8988T (cell line): ENCODE results near the gene GNPTAB.
"Not testable (repeated sequence)": the region's sequence is repeated elsewhere in the genome, so short reads cannot be mapped to it uniquely, and the experiment has no call there.

ENCODE experiments used
- DNase-seq: peaks from one replicate; pipeline ENCODE4 v3.0.0; 2011

Gene GNPTAB

GRCh38 chr12:101850199-101850598 lies 19.4 kb upstream of the GNPTAB start:
- DNase-seq, result no peak

- DNase-seq, result no peak
These were observed 16.6 kb upstream of the GNPTAB start for GRCh38 chr12:101847325-101847724.

DNA sequence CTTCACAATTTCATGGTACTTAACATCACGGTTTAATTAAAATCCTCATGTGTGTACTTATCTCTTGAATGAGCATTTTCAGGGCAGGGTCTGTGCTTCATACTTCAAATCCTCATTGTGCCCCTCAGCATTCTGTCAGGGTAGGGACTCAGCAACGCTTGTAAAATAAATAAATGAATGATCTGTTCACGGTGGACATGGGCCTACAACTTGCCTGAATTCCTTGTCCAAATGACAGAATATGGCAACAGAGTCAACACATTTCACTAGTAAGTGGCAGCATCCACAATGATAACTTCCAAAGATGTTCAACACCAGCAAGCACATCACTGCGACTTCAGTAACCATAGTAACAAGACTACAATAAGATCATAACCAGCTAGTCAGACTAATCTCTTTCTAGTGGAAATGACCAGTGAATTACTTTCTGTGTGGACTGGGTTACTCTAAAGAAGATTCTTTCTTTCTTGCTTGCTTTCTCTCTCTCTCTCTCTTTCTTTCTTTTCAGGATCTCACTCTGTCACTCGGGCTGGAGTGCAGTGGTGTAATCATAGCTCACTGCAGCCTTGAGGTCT lies 14.5 kb upstream of the GNPTAB start:
- no peak for DNase-seq

DNA sequence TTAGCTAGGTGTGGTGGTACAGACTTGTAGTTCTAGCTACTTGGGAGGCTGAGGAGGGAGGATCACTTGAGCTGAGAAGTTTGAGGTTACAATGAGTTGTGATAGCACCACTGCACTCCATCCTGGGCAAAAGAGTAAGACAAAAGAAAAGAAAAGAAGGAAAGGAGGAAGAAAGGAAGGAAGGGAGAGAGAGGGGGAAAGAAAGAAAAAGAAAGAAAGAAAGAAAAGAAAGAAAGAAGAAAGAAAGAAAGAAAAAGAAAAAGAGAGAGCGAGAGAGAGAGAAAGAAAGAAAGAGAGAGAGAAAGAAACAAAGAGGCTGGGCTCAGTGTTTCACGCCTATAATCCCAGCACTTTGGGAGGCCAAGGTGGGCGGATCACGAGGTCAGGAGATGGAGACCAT lies 10.3 kb upstream of the GNPTAB start:
- no peak for DNase-seq

- peak; percentile 26 for DNase-seq
These were observed 8.8 kb upstream of the GNPTAB start for GRCh38 chr12:101839324-101840283.

GRCh38 chr12:101838628-101839323 lies 8.0 kb upstream of the GNPTAB start:
- no peak for DNase-seq

- no peak for DNase-seq
These were observed 1.3 kb upstream of the GNPTAB start for GRCh38 chr12:101832030-101832429.

DNA sequence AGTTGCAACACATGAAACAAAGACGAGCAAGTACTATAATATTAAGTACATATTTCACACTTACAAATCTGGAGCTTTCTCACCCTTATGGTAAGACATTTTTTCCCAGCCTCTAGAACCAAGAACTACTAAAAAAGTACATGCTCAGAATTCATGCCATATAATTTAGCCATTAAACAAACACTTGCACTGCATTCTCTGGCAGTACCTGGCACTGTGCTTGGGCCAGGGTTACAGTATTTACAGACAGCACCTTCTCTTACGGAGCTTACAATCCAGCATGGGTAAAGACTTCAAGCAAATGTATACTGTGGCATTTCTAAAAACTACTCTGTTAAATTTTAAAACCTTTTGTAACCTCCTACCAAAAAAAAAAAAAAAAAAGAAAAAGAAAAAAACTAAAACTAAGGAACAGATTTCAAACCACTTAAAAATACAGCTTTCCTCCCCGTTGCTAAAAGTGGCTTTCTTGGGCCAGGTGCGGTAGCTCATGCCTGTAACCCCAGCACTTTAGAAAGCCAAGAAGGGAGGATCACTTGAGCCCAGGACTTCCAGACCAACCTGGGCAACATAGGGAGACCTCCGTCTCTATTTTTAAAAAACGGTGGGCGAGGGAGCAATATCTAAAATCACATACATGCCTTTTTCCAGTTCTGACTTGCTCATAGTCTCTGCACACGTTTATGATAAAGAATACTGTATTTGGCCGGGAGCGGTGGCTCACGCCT lies 956 bp downstream of the GNPTAB start:
- DNase-seq, result no peak

DNA sequence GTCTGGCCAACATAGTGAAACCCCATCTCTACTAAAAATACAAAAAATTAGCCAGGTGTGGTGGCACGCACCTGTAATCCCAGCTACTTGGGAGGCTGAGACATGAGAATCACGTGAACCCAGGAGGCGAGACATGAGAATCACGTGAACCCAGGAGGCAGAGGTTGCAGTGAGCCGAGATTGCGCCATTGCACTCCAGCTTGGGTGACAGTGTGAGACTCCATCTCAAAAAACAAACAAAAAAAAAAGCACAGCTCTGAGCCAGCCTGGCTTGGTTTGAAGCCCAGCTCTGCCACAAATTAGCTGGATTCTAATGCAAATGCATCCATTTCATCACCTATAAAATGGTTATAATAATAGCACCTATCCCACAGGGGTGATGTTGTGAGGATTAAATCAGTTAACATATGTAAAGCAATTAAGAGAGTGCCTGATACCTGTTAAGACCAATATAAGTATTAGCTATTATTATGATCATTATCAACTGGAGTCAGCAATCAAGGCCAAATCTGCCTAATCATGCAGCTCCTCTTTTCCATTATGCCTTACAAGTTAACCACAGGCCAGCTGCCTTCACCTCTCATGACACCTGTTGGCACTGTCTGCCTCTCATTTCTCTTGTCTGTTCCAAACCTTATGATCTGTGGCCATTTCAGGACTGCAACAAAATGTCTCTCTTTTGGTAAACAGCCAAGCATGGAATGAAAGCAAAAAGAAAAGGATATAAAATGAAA lies 2.1 kb downstream of the GNPTAB start:
- DNase-seq, result no peak

GRCh38 chr12:101826766-101827368 lies 3.9 kb downstream of the GNPTAB start:
- DNase-seq, result no peak

- DNase-seq, result no peak
These were observed 5.9 kb downstream of the GNPTAB start for GRCh38 chr12:101824831-101825230.

DNA sequence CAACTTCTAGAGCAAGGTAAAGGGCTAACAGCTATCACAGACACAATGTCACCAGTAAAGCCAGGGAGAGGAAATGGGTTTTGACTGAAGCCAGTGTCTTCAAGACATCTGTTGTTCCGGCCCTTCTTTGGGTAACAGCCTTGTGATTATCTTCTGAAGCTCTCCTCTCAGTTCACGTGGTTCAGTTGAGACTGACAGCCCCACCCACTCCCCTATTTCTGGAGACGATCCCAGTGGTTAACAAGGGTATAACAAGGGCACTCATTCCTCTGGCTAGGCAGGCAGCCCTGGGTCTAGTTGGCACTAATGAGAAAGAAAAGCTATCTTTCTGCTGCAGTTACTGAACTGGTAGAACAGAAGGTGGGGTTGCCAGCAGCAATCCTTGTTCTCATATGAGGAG lies 6.9 kb downstream of the GNPTAB start:
- peak; percentile 36 for DNase-seq

DNA sequence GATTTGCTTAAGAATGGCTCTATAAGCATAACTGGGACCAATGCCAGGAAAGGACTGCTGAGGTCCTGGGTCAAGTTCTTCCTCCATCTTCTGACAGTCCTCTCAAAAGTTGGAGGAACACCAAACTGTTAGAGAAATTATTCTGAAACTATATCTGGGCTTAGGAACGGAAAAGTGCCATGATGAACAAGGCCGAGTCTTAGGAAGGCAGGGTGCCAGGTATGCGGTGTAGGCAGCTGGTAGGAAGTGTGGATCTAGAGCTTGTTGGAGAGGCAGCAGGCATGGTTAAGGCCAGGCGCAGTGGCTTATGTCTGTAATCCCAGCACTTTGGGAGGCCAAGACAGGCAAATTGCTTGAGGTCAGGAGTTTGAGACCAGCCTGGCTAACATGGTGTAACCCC lies 7.7 kb downstream of the GNPTAB start:
- no peak for DNase-seq

DNA sequence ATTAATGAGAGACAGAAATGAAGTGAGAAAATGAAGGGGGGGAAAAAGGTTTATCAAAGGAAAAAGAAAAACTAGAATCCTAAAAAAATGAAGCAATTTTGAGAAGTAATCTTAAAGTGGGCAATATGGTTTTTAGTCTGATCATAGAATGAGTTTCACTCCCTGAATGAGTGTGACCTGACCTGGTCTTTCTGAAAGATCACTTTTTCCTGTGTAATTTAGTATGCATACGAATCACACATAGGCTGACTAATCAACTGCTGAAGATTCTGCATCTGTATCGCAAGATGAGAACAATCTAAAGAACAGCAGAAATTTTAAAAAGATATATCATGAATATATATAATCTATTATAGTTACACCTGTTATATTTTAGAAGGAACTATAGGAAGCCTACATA lies 11.3 kb downstream of the GNPTAB start:
- DNase-seq, result no peak

GRCh38 chr12:101818689-101819088 lies 12.1 kb downstream of the GNPTAB start:
- DNase-seq, result not testable (repeated sequence)

DNA sequence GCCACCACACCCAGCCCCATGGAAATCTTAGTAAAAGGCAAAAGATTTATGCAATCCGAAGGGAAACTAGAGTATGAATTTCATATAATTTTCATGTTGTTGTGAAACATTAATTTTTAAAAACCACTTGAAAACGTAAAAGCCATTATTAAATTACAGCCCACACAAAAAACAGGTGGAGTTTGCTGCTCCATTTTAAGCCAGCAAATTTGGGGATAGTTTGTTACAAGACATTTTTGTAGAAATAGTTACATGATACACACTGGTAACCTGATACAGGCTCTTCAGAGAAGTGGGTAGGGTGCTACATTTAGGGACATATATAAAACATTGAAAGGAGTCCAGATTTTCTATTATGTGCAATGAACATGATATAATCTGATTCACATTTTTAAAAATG lies 17.6 kb downstream of the GNPTAB start:
- no peak for DNase-seq

GRCh38 chr12:101812716-101813115 lies 18.0 kb downstream of the GNPTAB start:
- not testable (repeated sequence) for DNase-seq

DNA sequence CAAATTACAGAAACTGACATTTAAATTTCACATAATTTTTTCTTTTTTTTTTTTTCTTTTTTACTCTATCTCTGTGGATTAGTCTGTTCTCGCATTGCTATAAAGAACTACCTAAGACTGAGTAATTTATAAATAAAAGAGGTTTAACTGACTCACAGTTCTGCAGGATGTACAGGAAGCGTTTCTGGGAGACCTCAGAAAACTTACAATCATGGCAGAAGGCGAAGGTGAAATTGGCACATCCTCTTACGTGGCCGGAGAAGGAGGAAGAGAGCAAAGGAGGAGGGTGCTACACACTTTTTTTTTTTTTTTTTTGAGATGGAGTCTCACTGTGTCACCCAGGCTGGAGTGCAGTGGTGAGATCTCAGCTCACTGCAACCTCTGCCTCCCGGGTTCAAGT lies 19.4 kb downstream of the GNPTAB start:
- not testable (repeated sequence) for DNase-seq

DNA sequence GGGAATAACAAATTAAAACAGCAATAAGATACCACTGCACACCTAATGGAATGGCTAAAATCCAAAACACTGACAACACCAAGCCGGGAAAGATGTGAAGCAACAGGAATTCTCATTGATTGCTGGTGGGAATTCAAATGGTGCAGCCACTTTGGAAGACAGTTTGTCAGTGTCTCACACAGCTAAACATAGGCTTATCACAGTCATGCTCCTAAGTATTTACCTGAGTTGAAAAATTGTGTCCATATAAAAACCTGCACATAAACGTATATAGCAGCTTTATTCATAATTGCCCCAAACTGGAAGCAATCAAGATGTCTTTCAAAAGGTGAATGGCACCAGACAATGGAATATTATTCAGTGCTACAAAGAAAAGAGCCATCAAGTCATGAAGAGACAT lies 21.6 kb downstream of the GNPTAB start:
- no peak for DNase-seq

DNA sequence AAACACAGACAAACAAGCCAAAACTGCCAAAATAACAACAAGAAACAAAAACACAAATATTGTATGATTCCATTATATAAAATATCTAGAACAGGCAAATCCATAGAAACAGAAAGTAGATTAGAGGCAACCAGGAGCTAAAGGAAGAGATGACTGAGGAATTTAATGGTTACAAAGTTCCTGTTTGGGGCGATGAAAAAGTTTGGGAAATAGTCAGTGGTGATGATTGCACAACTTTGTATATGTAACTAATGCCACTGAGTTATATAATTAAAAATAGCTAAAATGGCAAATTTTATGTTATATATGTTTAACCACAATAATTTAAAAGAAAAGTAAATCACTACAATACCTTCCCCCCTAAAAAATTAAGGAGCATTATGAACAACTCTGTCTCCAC lies 24.5 kb downstream of the GNPTAB start:
- no peak for DNase-seq

DNA sequence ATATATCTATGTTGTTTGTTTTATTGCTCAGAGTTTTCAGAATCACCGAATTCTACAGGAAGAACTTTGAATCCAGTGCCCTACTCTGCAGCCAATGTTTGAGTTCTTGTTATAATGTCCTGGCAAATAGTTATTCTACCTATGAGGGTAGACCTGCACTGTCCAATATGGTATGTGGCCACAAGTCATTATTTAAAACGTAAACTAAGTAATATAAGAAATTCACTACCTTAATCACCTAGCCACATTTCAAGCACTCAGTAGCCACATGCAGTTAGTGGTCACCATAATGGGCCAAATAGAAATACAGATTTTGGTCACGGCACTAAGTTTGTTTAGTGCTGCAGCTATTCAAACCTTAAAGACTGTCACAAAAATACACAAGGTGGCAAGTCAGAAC lies 26.4 kb downstream of the GNPTAB start:
- DNase-seq, result no peak

GRCh38 chr12:101803978-101804377 lies 26.8 kb downstream of the GNPTAB start:
- DNase-seq, result no peak
